Panc1 (cell line): ENCODE results near the gene ALK.

Experiments used
- POLR2AphosphoS5 ChIP-seq: IDR thresholded peaks from 2 replicates; pipeline ENCODE4 v1.6.1; 2012; ENCODE audit warnings: mild to moderate bottlenecking, low read depth, low read length, moderate library complexity
- TF ChIP-seq, protein P1 (sequence below): fragments of 450-650 bp; IDR thresholded peaks from 2 replicates; pipeline ENCODE4 v1.5.1; 2017; ENCODE audit warnings: mild to moderate bottlenecking
- TF ChIP-seq, protein P2 (sequence below), 2 experiments: IDR thresholded peaks; 2 replicates each; pipeline ENCODE4 v1.6.1; 2011 to 2012; ENCODE audit warnings: low read depth in 2 of 2, control low read depth in 1 of 2, low read length in 1 of 2, mild to moderate bottlenecking in 1 of 2, moderate library complexity in 1 of 2; ENCODE audit not compliant: insufficient read depth in 1 of 2

GRCh38 chr2:29744976-29745375 lies 176.4 kb downstream of the ALK start:
- TF ChIP-seq, protein P1, sequence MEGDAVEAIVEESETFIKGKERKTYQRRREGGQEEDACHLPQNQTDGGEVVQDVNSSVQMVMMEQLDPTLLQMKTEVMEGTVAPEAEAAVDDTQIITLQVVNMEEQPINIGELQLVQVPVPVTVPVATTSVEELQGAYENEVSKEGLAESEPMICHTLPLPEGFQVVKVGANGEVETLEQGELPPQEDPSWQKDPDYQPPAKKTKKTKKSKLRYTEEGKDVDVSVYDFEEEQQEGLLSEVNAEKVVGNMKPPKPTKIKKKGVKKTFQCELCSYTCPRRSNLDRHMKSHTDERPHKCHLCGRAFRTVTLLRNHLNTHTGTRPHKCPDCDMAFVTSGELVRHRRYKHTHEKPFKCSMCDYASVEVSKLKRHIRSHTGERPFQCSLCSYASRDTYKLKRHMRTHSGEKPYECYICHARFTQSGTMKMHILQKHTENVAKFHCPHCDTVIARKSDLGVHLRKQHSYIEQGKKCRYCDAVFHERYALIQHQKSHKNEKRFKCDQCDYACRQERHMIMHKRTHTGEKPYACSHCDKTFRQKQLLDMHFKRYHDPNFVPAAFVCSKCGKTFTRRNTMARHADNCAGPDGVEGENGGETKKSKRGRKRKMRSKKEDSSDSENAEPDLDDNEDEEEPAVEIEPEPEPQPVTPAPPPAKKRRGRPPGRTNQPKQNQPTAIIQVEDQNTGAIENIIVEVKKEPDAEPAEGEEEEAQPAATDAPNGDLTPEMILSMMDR, result no peak
- TF ChIP-seq POLR2AphosphoS5, result no peak
- TF ChIP-seq, protein P2, sequence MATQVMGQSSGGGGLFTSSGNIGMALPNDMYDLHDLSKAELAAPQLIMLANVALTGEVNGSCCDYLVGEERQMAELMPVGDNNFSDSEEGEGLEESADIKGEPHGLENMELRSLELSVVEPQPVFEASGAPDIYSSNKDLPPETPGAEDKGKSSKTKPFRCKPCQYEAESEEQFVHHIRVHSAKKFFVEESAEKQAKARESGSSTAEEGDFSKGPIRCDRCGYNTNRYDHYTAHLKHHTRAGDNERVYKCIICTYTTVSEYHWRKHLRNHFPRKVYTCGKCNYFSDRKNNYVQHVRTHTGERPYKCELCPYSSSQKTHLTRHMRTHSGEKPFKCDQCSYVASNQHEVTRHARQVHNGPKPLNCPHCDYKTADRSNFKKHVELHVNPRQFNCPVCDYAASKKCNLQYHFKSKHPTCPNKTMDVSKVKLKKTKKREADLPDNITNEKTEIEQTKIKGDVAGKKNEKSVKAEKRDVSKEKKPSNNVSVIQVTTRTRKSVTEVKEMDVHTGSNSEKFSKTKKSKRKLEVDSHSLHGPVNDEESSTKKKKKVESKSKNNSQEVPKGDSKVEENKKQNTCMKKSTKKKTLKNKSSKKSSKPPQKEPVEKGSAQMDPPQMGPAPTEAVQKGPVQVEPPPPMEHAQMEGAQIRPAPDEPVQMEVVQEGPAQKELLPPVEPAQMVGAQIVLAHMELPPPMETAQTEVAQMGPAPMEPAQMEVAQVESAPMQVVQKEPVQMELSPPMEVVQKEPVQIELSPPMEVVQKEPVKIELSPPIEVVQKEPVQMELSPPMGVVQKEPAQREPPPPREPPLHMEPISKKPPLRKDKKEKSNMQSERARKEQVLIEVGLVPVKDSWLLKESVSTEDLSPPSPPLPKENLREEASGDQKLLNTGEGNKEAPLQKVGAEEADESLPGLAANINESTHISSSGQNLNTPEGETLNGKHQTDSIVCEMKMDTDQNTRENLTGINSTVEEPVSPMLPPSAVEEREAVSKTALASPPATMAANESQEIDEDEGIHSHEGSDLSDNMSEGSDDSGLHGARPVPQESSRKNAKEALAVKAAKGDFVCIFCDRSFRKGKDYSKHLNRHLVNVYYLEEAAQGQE (IDR thresholded peaks at IDR 0.05; ENCODE audit: insufficient read depth in 1 of 2, low read depth in 2 of 2, low read length in 1 of 2), result no peak
